ENCODE results near the gene USP46.

Gene USP46

GRCh38 chr4:52659001-52659721 is at the start of gene USP46:
USP46 (minus strand) TSS chr4:52659301; CDS start chr4:52659150, 151 bp downstream.
- H3K4me3 ChIP-seq (ENCODE audit: control insufficient read depth, low read depth, low read length), result peak within 1 kb of the TSS; percentile 71
- DNase-seq (ENCODE audit: low read depth), result peak; percentile 54
- TF ChIP-seq CTCF (conservative IDR thresholded peaks at IDR 0.05; ENCODE audit: control insufficient read depth, insufficient read depth, low read depth, low read length), result no peak

GRCh38 chr4:52704661-52705060 is 45.6 kb upstream of the USP46 start:
- no peak for TF ChIP-seq CTCF (conservative IDR thresholded peaks at IDR 0.05; ENCODE audit: control insufficient read depth, insufficient read depth, low read depth, low read length)
- no peak overlapping the region for H3K4me3 ChIP-seq (ENCODE audit: control insufficient read depth, low read depth, low read length)
- DNase-seq (ENCODE audit: low read depth), result peak; percentile 28

GRCh38 chr4:52704133-52704532 is 45.0 kb upstream of the USP46 start:
- no peak overlapping the region for H3K4me3 ChIP-seq (ENCODE audit: control insufficient read depth, low read depth, low read length)
- no peak for TF ChIP-seq CTCF (conservative IDR thresholded peaks at IDR 0.05; ENCODE audit: control insufficient read depth, insufficient read depth, low read depth, low read length)
- DNase-seq (ENCODE audit: low read depth), result peak; percentile 82

- no peak overlapping the region for H3K4me3 ChIP-seq (ENCODE audit: control insufficient read depth, low read depth, low read length)
- DNase-seq (ENCODE audit: low read depth), result no peak
- TF ChIP-seq CTCF (conservative IDR thresholded peaks at IDR 0.05; ENCODE audit: control insufficient read depth, insufficient read depth, low read depth, low read length), result no peak
These were observed 42.1 kb upstream of the USP46 start for GRCh38 chr4:52701207-52701606.

- H3K4me3 ChIP-seq (ENCODE audit: control insufficient read depth, low read depth, low read length), result no peak overlapping the region
- no peak for TF ChIP-seq CTCF (conservative IDR thresholded peaks at IDR 0.05; ENCODE audit: control insufficient read depth, insufficient read depth, low read depth, low read length)
These were observed 35.8 kb upstream of the USP46 start for GRCh38 chr4:52694936-52695335.

GRCh38 chr4:52693492-52693891 is 34.4 kb upstream of the USP46 start:
- H3K4me3 ChIP-seq (ENCODE audit: control insufficient read depth, low read depth, low read length), result no peak overlapping the region
- DNase-seq (ENCODE audit: low read depth), result no peak
- no peak for TF ChIP-seq CTCF (conservative IDR thresholded peaks at IDR 0.05; ENCODE audit: control insufficient read depth, insufficient read depth, low read depth, low read length)

More at GRCh38 chr4:52694936-52695335, 35.8 kb upstream of the USP46 start:
- DNase-seq (ENCODE audit: low read depth), result no peak

Measured in fibroblast of mammary gland (primary cell).